Activated CD4-positive, alpha-beta T cell treated with anti-CD3 and anti-CD28 coated beads, Interleukin-2, amount 50 U/mL, for 4 hours (primary cell): ENCODE results near the gene FAM209A.
"Not testable (repeated sequence)": the region's sequence is repeated elsewhere in the genome, so short reads cannot be mapped to it uniquely, and the experiment has no call there.

Experiments
- DNase-seq, 2 experiments: peaks; one replicate each; pipeline ENCODE4 v3.0.0-alpha.2; 2020

The FAM209A gene

DNA sequence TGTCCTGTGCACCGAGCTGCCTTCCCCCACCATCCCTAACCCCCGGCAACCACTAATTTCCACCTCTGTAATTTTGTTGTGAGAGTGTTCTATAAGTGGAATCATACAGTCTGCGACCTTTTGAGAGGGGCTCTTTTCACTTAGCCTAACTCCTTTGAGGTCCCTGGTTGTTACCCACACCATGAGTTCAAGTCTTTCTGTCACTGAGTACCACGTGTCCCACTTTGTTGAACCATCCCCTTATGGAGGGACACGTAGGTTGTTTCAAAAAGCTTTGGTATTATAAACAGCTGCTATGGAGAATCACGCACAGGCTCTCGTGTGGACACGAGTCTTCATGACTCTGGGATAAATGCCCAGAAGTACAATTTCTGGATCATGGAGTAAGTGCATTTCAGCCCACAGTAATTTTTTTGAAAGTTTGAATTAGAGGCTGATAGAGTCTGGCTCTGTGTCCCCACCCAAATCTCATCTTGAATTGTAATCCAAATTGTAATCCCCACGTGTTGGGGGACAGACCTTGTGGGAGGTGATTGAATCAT is 18.0 kb downstream of the FAM209A start:
- DNase-seq = no peak

GRCh38 chr20:56551571-56551970 is 27.0 kb downstream of the FAM209A start:
- no peak for DNase-seq

- DNase-seq = no peak
Observed at GRCh38 chr20:56552911-56553629, 28.5 kb downstream of the FAM209A start.

DNA sequence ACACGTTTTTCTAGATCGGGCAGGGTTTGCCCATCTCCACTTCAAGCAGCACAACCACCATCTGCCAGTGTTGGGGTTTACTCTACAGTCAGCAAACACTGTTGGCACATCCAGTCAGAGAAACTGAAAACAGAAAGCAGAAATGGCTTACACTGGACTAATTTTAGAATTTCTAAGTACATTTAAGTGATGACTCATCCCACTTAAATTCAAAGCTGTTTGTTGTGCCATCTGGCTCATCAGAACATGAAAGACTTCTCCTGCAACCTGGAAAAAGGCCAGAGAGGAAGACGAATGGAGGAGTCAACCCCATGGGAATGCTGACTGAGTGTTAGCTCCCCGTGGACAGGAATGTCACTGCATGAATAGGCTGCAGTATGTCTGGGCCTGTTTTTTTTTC is 30.3 kb downstream of the FAM209A start:
- DNase-seq = no peak

- DNase-seq = no peak
Observed at GRCh38 chr20:56558968-56559367, 34.4 kb downstream of the FAM209A start.

DNA sequence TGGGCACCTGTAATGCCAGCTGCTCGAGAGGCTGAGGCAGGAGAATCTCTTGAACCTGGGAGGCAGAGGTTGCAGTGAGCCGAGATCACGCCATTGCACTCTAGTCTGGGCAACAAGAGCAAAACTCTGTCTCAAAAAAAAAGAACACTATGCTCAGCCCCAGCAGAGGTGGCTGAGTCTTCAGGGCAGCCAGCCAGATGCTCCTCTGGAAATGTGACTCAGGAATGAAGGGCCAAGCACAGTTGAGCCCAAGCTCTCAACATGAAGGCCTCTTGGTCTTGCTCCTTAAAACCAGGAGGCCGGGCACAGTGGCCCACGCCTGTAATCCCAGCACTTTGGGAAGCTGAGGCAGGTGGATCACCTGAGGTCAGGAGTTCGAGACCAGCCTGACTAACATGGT is 40.0 kb downstream of the FAM209A start:
- not testable (repeated sequence) for DNase-seq

GRCh38 chr20:56565511-56565910 is 41.0 kb downstream of the FAM209A start:
- DNase-seq = no peak

- DNase-seq = no peak
Observed at GRCh38 chr20:56566621-56567020, 42.1 kb downstream of the FAM209A start.

DNA sequence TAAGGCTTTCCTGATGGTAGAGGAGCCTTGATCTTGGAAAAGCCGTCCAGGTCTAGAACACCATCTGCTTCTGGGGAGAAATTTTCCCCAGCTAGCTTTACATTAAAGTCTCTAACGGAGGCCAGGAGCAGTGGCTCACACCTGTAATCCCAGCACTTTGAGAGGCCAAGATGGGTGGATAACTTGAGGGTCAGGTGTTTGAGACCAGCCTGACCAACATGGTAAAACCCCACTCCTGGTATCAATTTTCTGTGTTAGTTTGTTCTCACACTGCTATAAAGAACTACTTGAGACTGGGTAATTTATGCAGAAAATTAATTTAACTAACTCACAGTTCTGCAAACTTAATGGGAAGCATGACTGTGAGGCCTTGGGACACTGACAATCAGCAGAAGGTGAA is 46.3 kb downstream of the FAM209A start:
- DNase-seq = no peak

- no peak for DNase-seq
Observed at GRCh38 chr20:56572172-56572571, 47.6 kb downstream of the FAM209A start.

DNA sequence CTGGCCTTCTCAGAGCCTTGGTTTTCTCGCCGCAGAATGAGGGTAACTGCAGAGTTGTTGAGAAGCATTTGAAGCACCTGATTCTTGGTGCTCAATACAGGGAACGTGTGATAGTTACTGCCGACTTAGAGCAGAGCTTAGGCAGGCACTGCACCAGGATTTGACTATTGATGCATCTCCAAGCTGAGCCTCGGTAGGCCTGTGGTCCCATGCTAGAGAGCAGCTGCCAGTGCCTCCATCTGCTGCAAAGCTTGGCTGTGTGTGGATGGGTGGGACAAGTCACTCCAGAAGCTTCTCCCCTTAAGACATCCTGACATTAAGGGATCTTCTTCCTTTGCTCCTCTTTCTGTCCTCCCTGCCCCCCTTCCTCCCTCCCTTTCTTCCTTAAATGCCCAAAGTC is 49.4 kb downstream of the FAM209A start:
- DNase-seq = no peak

DNA sequence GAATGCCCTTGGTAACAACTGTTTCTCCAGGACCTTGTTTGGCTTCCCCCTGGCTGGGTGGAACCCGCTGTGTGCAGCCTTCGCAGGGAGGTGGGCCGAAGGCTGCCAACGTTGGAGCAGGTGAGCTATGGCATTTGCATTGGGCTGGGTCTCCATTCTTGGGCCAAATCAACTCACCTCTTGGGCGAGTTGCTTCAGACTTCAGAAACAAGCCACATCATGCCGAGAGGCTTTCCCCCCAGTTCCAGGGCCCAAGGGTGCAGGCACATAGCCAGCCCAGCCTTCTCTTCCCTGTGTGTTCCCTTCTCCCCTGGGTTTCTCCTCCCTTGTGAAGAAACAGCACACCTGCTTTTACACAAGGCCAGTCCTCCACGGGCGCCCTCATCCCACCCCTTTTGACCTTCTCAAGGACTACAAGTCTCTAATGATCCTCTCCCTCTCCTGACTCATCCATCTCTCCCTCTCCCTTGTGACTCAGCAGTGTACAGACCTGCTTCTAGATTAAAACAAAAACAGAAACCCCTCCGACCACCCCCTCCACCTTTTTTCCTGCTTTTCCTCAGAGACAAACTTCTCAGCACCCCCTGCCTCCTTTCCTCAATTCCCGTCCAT is 50.1 kb downstream of the FAM209A start:
- DNase-seq = no peak

GRCh38 chr20:56575157-56575556 is 50.6 kb downstream of the FAM209A start:
- no peak for DNase-seq
